Panc1 (cell line): ENCODE data around the gene RPL21. TPM values are rescaled to one million over a fixed set of nuclear protein-coding genes. Genes with fewer than 3 reads are reported as not detected.

Experiments used
- ATAC-seq: fragments of 200-7000 bp; cut with Tn5 transposase; 2 replicates; pipeline ENCODE4 v1.9.1; 2020; ENCODE audit warnings: mild to moderate bottlenecking, moderate library complexity
- BruUV-seq: library from RNA; stranded (reverse); fragments of 400-500 nt; replicated peaks from 2 replicates; lab custom pipeline; 2021; lab: Mats Ljungman, UMichigan
- CTCF ChIA-PET: fragments of 300-600 bp; sonication (Branson Sonifier 250); formaldehyde crosslinking; loops from one replicate; lab custom pipeline; 2022; ENCODE audit warnings: antibody characterized with exemption; lab: Charles Lee
- POLR2A ChIA-PET: fragments of 300-600 bp; sonication (Branson Sonifier 250); formaldehyde crosslinking; loops from one replicate; lab custom pipeline; 2022; ENCODE audit warnings: antibody characterized with exemption; lab: Charles Lee
- DNase-seq: peaks from one replicate; pipeline ENCODE4 v3.0.0-alpha.2; 2010; ENCODE audit warnings: low read depth, low spot score
- H3K27ac ChIP-seq: 2 replicates; pipeline ENCODE4 v1.5.1; 2011; ENCODE audit warnings: mild to moderate bottlenecking, low read length, inconsistent platforms
- H3K27me3 ChIP-seq: fragments of 200-500 bp; sonication (Bioruptor generic); 2 replicates; pipeline ENCODE4 v1.6.0; 2014; ENCODE audit warnings: low read length, inconsistent platforms; ENCODE audit not compliant: control insufficient read depth, insufficient read depth
- H3K36me3 ChIP-seq: fragments of 200-500 bp; sonication (Bioruptor generic); 2 replicates; pipeline ENCODE4 v1.5.1; 2014; ENCODE audit warnings: inconsistent platforms, mild to moderate bottlenecking, low read length, moderate library complexity; ENCODE audit not compliant: control insufficient read depth, insufficient read depth
- H3K4me1 ChIP-seq: 2 replicates; pipeline ENCODE4 v1.5.1; 2011; ENCODE audit warnings: inconsistent platforms, mild to moderate bottlenecking, low read length, moderate library complexity; ENCODE audit not compliant: control insufficient read depth, insufficient read depth
- H3K4me3 ChIP-seq, 2 experiments: 2 replicates each; pipeline ENCODE4 v1.5.1; 2011 to 2012; ENCODE audit warnings: low read depth in 2 of 2, low read length in 2 of 2, mild to moderate bottlenecking in 2 of 2, inconsistent platforms in 1 of 2, moderate library complexity in 1 of 2
- H3K9me3 ChIP-seq: fragments of 200-500 bp; sonication (Bioruptor generic); 2 replicates; pipeline ENCODE4 v1.5.1; 2014; ENCODE audit warnings: low read depth, mild to moderate bottlenecking, inconsistent platforms, low read length, moderate library complexity; ENCODE audit not compliant: control insufficient read depth, insufficient read depth
- CTCF ChIP-seq: fragments of 450-650 bp; IDR thresholded peaks from 2 replicates; pipeline ENCODE4 v1.5.1; 2017; ENCODE audit warnings: mild to moderate bottlenecking
- POLR2AphosphoS5 ChIP-seq: IDR thresholded peaks from 2 replicates; pipeline ENCODE4 v1.6.1; 2012; ENCODE audit warnings: mild to moderate bottlenecking, low read depth, low read length, moderate library complexity
- REST ChIP-seq, 2 experiments: IDR thresholded peaks; 2 replicates each; pipeline ENCODE4 v1.6.1; 2011 to 2012; ENCODE audit warnings: low read depth in 2 of 2, control low read depth in 1 of 2, low read length in 1 of 2, mild to moderate bottlenecking in 1 of 2, moderate library complexity in 1 of 2; ENCODE audit not compliant: insufficient read depth in 1 of 2
- SIN3A ChIP-seq: IDR thresholded peaks from 2 replicates; pipeline ENCODE4 v1.6.1; 2012; ENCODE audit warnings: low read depth, mild to moderate bottlenecking, low read length, moderate library complexity, borderline replicate concordance; ENCODE audit not compliant: insufficient read depth
- TCF7L2 ChIP-seq: IDR thresholded peaks from 2 replicates; pipeline ENCODE4 v1.6.1; 2011; ENCODE audit warnings: mild to moderate bottlenecking, low read depth, low read length, inconsistent platforms
- in situ Hi-C: cut with HindIII; loops from 2 replicates; pipeline ENCODE4 v1.10.0; 2016; ENCODE audit warnings: low sequenced_read_pairs, low pct_unique_long_range_greater_than_20kb
- intact Hi-C: fragments of 100-400 bp; cut with micrococcal nuclease; formaldehyde crosslinking; loops from one replicate; pipeline ENCODE4 v1.10.0; 2022; ENCODE audit not compliant: unreplicated experiment
- total RNA-seq: library from RNA; stranded (reverse); gene quantifications from one replicate; pipeline ENCODE4 v1.2.1, GENCODE V29; 2021; ENCODE audit not compliant: unreplicated experiment

RPL21 gene
- total RNA-seq, 1 experiment from 2014 or later, result 702 TPM

- H3K27me3 ChIP-seq, result no peaks in the 10 kb centered on the region
- no peaks in the 10 kb centered on the region for H3K4me1 ChIP-seq
- ChIA-PET CTCF (no interaction called here), POLR2A (no interaction called here)
- intact Hi-C loops, result no loop called here
- no peak overlapping the region for H3K4me3 ChIP-seq
- no peak for TF ChIP-seq TCF7L2
- TF ChIP-seq CTCF, result no peak
- TF ChIP-seq POLR2AphosphoS5, result no peak
- TF ChIP-seq REST (IDR thresholded peaks at IDR 0.05; ENCODE audit: insufficient read depth in 1 of 2, low read depth in 2 of 2, low read length in 1 of 2), result no peak
- no peak for TF ChIP-seq SIN3A
- no peak overlapping the region for H3K27ac ChIP-seq
- no peaks in the 10 kb centered on the region for H3K36me3 ChIP-seq
- DNase-seq (no peak), ATAC-seq (no peak)
- no peaks in the 10 kb centered on the region for H3K9me3 ChIP-seq
- BruUV-seq, result no TSS peak
- in situ Hi-C loops, result no loop called here
These were observed 43.7 kb downstream of the RPL21 start for GRCh38 chr13:27295096-27295495.

- no TSS peak for BruUV-seq
- intact Hi-C loops, result no loop called here
- no peak overlapping the region for H3K27ac ChIP-seq
- ATAC-seq (no peak), DNase-seq (no peak)
- no peak overlapping the region for H3K4me3 ChIP-seq
- ChIA-PET POLR2A (no interaction called here), CTCF (no interaction called here)
- in situ Hi-C loops, result no loop called here
- H3K4me1 ChIP-seq, result no peaks in the 10 kb centered on the region
- H3K27me3 ChIP-seq, result no peaks in the 10 kb centered on the region
- H3K9me3 ChIP-seq, result no peaks in the 10 kb centered on the region
- no peak for TF ChIP-seq CTCF
- no peak for TF ChIP-seq POLR2AphosphoS5
- no peak for TF ChIP-seq REST (IDR thresholded peaks at IDR 0.05; ENCODE audit: insufficient read depth in 1 of 2, low read depth in 2 of 2, low read length in 1 of 2)
- no peak for TF ChIP-seq SIN3A
- no peak for TF ChIP-seq TCF7L2
- H3K36me3 ChIP-seq, result no peaks in the 10 kb centered on the region
These were observed 44.3 kb downstream of the RPL21 start for GRCh38 chr13:27295660-27296059.
